Activated CD8-positive, alpha-beta T cell treated with anti-CD3 and anti-CD28 coated beads for 36 hours (primary cell): ENCODE results near the gene PPP1R3D. TPM values are rescaled to one million over a fixed set of nuclear protein-coding genes. Genes with fewer than 3 reads are reported as not detected.

Experiments used
- ATAC-seq: fragments of 200-7000 bp; cut with Tn5 transposase; one replicate; pipeline ENCODE4 v1.10.0; 2021; ENCODE audit warnings: mild to moderate bottlenecking, moderate library complexity
- CTCF ChIA-PET: fragments of 350-600 bp; sonication (Branson Sonifier 250); formaldehyde crosslinking; loops from one replicate; lab custom pipeline; 2021; ENCODE audit warnings: antibody characterized with exemption; lab: Charles Lee
- POLR2A ChIA-PET: fragments of 350-600 bp; sonication (Branson Sonifier 250); formaldehyde crosslinking; loops from one replicate; lab custom pipeline; 2021; ENCODE audit warnings: antibody characterized with exemption; lab: Charles Lee
- DNase-seq: peaks from one replicate; pipeline ENCODE4 v3.0.0-alpha.2; 2020
- H3K27ac Mint-ChIP-seq: one replicate; pipeline ENCODE4 v1.8.0; 2021; ENCODE audit warnings: mild to moderate bottlenecking, mixed read lengths
- H3K27me3 Mint-ChIP-seq: one replicate; pipeline ENCODE4 v1.8.0; 2021; ENCODE audit warnings: mixed read lengths
- H3K36me3 Mint-ChIP-seq: one replicate; pipeline ENCODE4 v1.8.0; 2021; ENCODE audit warnings: low read depth, mixed read lengths
- H3K4me1 Mint-ChIP-seq: one replicate; pipeline ENCODE4 v1.8.0; 2021; ENCODE audit warnings: low read depth, mixed read lengths
- H3K4me3 Mint-ChIP-seq: one replicate; pipeline ENCODE4 v1.8.0; 2021; ENCODE audit warnings: mild to moderate bottlenecking, moderate library complexity, mixed read lengths
- H3K9me3 Mint-ChIP-seq: one replicate; pipeline ENCODE4 v1.8.0; 2021; ENCODE audit warnings: mixed read lengths
- intact Hi-C: fragments of 100-400 bp; cut with micrococcal nuclease; formaldehyde crosslinking; loops from one replicate; pipeline ENCODE4 v1.10.0; 2022
- total RNA-seq, 2 experiments: library from RNA; stranded (reverse); gene quantifications; one replicate each; pipeline ENCODE4 v1.2.3, GENCODE V29; 2021
- TF ChIP-seq, protein P1 (sequence below): fragments of 200-600 bp; IDR thresholded peaks from one replicate; pipeline ENCODE4 v1.8.0; 2022; ENCODE audit warnings: antibody characterized with exemption, mild to moderate bottlenecking

The PPP1R3D gene
- total RNA-seq, 2 experiments from 2014 or later, result 3.9 to 4.2 TPM

GRCh38 chr20:59945175-59945574 is 5.1 kb upstream of the PPP1R3D start:
- peaks cover 40% of the 10 kb centered on the region for H3K4me1 Mint-ChIP-seq
- no peak for ATAC-seq
- H3K27ac Mint-ChIP-seq, result no peak overlapping the region
- ChIA-PET POLR2A (interaction anchor here (0.6 to 0.7 kb wide), 2 partner anchors 485 to 1726 kb away, joined by 3 read pairs; no protein-coding TSS in a partner anchor), CTCF (interaction anchor here (1.0 to 2.4 kb wide), 4 partner anchors 9 to 192 kb away, joined by 3 to 16 read pairs (median 10); partner anchors contain the start of gene SYCP2)
- no peaks in the 10 kb centered on the region for H3K9me3 Mint-ChIP-seq
- intact Hi-C loops, result loop anchor here (10.0 kb wide), 1 partner anchor 110 kb away; no protein-coding TSS in a partner anchor
- no peak for DNase-seq
- no peak overlapping the region for H3K4me3 Mint-ChIP-seq
- H3K27me3 Mint-ChIP-seq, result no peaks in the 10 kb centered on the region
- H3K36me3 Mint-ChIP-seq, result peaks cover 22% of the 10 kb centered on the region
- TF ChIP-seq, protein P1, sequence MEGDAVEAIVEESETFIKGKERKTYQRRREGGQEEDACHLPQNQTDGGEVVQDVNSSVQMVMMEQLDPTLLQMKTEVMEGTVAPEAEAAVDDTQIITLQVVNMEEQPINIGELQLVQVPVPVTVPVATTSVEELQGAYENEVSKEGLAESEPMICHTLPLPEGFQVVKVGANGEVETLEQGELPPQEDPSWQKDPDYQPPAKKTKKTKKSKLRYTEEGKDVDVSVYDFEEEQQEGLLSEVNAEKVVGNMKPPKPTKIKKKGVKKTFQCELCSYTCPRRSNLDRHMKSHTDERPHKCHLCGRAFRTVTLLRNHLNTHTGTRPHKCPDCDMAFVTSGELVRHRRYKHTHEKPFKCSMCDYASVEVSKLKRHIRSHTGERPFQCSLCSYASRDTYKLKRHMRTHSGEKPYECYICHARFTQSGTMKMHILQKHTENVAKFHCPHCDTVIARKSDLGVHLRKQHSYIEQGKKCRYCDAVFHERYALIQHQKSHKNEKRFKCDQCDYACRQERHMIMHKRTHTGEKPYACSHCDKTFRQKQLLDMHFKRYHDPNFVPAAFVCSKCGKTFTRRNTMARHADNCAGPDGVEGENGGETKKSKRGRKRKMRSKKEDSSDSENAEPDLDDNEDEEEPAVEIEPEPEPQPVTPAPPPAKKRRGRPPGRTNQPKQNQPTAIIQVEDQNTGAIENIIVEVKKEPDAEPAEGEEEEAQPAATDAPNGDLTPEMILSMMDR, result no peak

- DNase-seq, result no peak
- POLR2A ChIA-PET, result interaction anchor here (1.0 kb wide), 1 partner anchor 21 kb away, joined by 5 read pairs; no protein-coding TSS in a partner anchor
- no peak for ATAC-seq
- Mint-ChIP-seq H3K4me1 (peaks cover 40% of the 10 kb centered on the region), H3K9me3 (no peaks in the 10 kb centered on the region), H3K4me3 (no peak overlapping the region), H3K27ac (no peak overlapping the region), H3K27me3 (no peaks in the 10 kb centered on the region), H3K36me3 (peaks cover 22% of the 10 kb centered on the region)
- intact Hi-C loops, result loop anchor here (10.0 kb wide), 1 partner anchor 110 kb away; no protein-coding TSS in a partner anchor
- TF ChIP-seq, protein P1, result no peak
- CTCF ChIA-PET, result interaction anchor here (1.0 to 2.4 kb wide), 3 partner anchors 11 to 193 kb away, joined by 3 to 16 read pairs (median 8); partner anchors contain the start of gene SYCP2
Observed at GRCh38 chr20:59944726-59945125, 4.6 kb upstream of the PPP1R3D start.

DNA sequence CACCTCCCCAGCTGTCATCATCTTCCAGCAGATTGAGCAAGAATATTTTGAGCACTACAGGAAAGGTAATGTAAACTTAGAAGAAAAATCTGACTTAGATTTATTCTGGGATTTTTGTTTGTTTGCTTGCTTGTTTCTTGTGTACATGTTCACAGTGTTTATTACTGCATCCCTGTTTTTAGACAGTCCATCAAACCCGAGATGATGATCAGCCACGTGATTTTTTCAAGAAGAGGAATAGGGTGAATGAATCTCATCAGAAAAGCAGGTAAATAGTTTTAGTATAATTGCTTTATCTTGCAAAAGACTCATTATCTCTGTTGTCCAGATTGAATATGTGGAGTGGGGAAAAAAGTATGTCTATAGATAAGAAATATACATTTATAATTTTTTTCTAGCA is 2.1 kb upstream of the PPP1R3D start:
- intact Hi-C loops, result loop anchor here (10.0 kb wide), 1 partner anchor 113 kb away; no protein-coding TSS in a partner anchor
- DNase-seq (no peak), ATAC-seq (no peak)
- Mint-ChIP-seq H3K9me3 (no peaks in the 10 kb centered on the region), H3K36me3 (peaks cover 32% of the 10 kb centered on the region), H3K4me1 (peaks cover 40% of the 10 kb centered on the region), H3K27me3 (no peaks in the 10 kb centered on the region), H3K27ac (no peak overlapping the region), H3K4me3 (no peak overlapping the region)
- POLR2A ChIA-PET, result no interaction called here
- CTCF ChIA-PET, result no interaction called here
- TF ChIP-seq, protein P1, result no peak

DNA sequence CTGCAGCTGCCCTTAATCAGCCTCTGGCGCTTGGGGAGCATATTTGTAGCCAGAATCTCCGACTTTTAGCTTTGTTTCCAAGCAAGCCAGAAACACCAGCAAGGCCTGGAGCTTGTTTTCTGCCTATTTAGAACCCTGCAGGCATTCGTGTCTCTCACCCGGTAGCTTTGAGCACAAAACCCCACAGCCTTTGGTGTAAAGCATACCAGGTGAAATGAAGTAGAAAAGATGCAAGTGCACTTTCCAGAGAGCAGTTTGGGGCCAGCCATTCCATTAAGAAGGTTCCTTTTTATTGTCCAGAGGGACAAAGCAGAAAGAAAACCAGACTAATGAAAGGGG is 820 bp upstream of the PPP1R3D start:
- intact Hi-C loops, result loop anchor here (10.0 kb wide), 1 partner anchor 114 kb away; no protein-coding TSS in a partner anchor
- no peak for DNase-seq
- ATAC-seq, result peak; percentile 5
- Mint-ChIP-seq H3K4me1 (peaks cover 35% of the 10 kb centered on the region), H3K4me3 (peak overlapping the region; percentile 92), H3K36me3 (peaks cover 28% of the 10 kb centered on the region), H3K9me3 (no peaks in the 10 kb centered on the region), H3K27ac (peak overlapping the region; percentile 95), H3K27me3 (no peaks in the 10 kb centered on the region)
- CTCF ChIA-PET, result interaction anchor here (1.5 to 3.2 kb wide), 3 partner anchors 8 to 117 kb away, joined by 3 to 26 read pairs (median 7); no protein-coding TSS in a partner anchor
- TF ChIP-seq, protein P1, result no peak
- POLR2A ChIA-PET, result interaction anchor here (0.7 to 1.8 kb wide), 9 partner anchors 9 to 123 kb away, joined by 3 to 6 read pairs (median 4); no protein-coding TSS in a partner anchor

- peaks cover 27% of the 10 kb centered on the region for H3K36me3 Mint-ChIP-seq
- peaks cover 29% of the 10 kb centered on the region for H3K4me1 Mint-ChIP-seq
- ATAC-seq, result peak; percentile 27
- peak overlapping the region; percentile 76 for H3K27ac Mint-ChIP-seq
- TF ChIP-seq, protein P1, result no peak
- H3K4me3 Mint-ChIP-seq, result peak overlapping the region; percentile 92
- intact Hi-C loops, result loop anchor here (10.0 kb wide), 1 partner anchor 115 kb away; no protein-coding TSS in a partner anchor
- CTCF ChIA-PET, result interaction anchor here (1.3 to 3.2 kb wide), 4 partner anchors 9 to 118 kb away, joined by 3 to 26 read pairs (median 6); no protein-coding TSS in a partner anchor
- H3K27me3 Mint-ChIP-seq, result no peaks in the 10 kb centered on the region
- DNase-seq, result no peak
- POLR2A ChIA-PET, result interaction anchor here (1.5 to 1.8 kb wide), 3 partner anchors 14 to 118 kb away, joined by 4 to 6 read pairs (median 5); no protein-coding TSS in a partner anchor
- H3K9me3 Mint-ChIP-seq, result no peaks in the 10 kb centered on the region
Observed at GRCh38 chr20:59939879-59940128, 301 bp downstream of the PPP1R3D start.
